Right cardiac atrium (tissue), 5 donors: ENCODE results near the gene ZNF18. TPM values are rescaled to one million over a fixed set of nuclear protein-coding genes. Genes with fewer than 3 reads are reported as not detected.
A peak's percentile ranks its signal among the peaks of the same experiment; 100 is the strongest.

Experiments
- ATAC-seq, 2 donors: fragments of 200-7000 bp; cut with Tn5 transposase; one replicate each; pipeline versions ENCODE4 v1.8.0 to v1.9.1; 2020; ENCODE audit warnings: moderate library complexity in 2 of 2, mild to moderate bottlenecking in 1 of 2
- DNase-seq, 3 donors: peaks; one replicate each; pipeline ENCODE4 v3.0.0-alpha.2; 2020
- H3K27ac ChIP-seq: one replicate; pipeline ENCODE4 v1.5.1; 2013; ENCODE audit warnings: mild to moderate bottlenecking, low read length, control low read depth, moderate library complexity
- H3K27me3 ChIP-seq: one replicate; pipeline ENCODE4 v1.6.1; 2013; ENCODE audit not compliant: control insufficient read depth, insufficient read depth
- H3K4me1 ChIP-seq: one replicate; pipeline ENCODE4 v1.6.1; 2013; ENCODE audit warnings: low read length; ENCODE audit not compliant: control insufficient read depth, insufficient read depth
- H3K4me3 ChIP-seq: one replicate; pipeline ENCODE4 v1.5.1; 2013; ENCODE audit warnings: low read length, control low read depth
- H3K9me3 ChIP-seq: one replicate; pipeline ENCODE4 v1.6.1; 2013; ENCODE audit warnings: low read length; ENCODE audit not compliant: control insufficient read depth
- WGBS: extraction: QIAGEN DNeasy Blood & Tissue Kit; methylation state at CpG from one replicate; pipeline ENCODE4 v1.1.7; 2013; 5-methylcytosine and 5-hydroxymethylcytosine counted together
- intact Hi-C, 4 donors: fragments of 100-400 bp; cut with DNase I; formaldehyde crosslinking; loops; one replicate each; pipeline versions ENCODE4 v1.11.0 to v1.14.0; 2022 to 2023
- long read RNA-seq, 4 donors: library from polyadenylated mRNA; unstranded; transcript quantifications; one replicate each; pipeline ENCODE4 v2.0.0, GENCODE V29; 2020 to 2021
- polyA plus RNA-seq: library from polyadenylated mRNA; stranded (reverse); fragments of 200-250 nt; gene quantifications from one replicate; pipeline ENCODE4 v1.2.3, GENCODE V29; 2013
- total RNA-seq, 4 donors: library from RNA; stranded (reverse); fragmentation: NEBNext Ultra II Directional; extraction: Animal tissue kit (Norgen Biotek cat#: 25700); gene quantifications; one replicate each; pipeline ENCODE4 v1.2.1, GENCODE V29; 2021
- donor health status: healthy with polysubstance abuse.
- donor health status: DM: no; HTN: yes; CAD: no.
- donor health status: DM: no; HTN: no; CAD: no.
- donor health status: DM: no; HTN: yes; CAD: no; lungs with severe emphysema.
- donor health status: DM: yes; HTN: yes; CAD: no.

ZNF18 gene
- total RNA-seq (1 to 10 TPM; 4.0 to 5.3 (median 4.6) TPM), polyA plus RNA-seq (3.5 TPM)
- long read RNA-seq, donor 1, transcript ZNF18-204 (7 exons, 2,330 nt), result major isoform, 5 of 18 reads
- long read RNA-seq, donor 1, partial matches to known transcripts, result 1 of 18 reads
- long read RNA-seq, donor 1, other reads (novel, unspliced or antisense), result 9 of 18 reads
- long read RNA-seq, donor 2, partial matches to known transcripts, result 1 of 11 reads
- long read RNA-seq, donor 2, other reads (novel, unspliced or antisense), result 4 of 11 reads
- long read RNA-seq, donor 3, transcript ZNF18-204 (7 exons, 2,330 nt), result major isoform, 8 of 22 reads
- long read RNA-seq, donor 3, partial matches to known transcripts, result 2 of 22 reads
- long read RNA-seq, donor 3, other reads (novel, unspliced or antisense), result 5 of 22 reads
- long read RNA-seq, donor 4, partial matches to known transcripts, result 0 of 1 reads
- long read RNA-seq, donor 4, other reads (novel, unspliced or antisense), result 0 of 1 reads

DNA sequence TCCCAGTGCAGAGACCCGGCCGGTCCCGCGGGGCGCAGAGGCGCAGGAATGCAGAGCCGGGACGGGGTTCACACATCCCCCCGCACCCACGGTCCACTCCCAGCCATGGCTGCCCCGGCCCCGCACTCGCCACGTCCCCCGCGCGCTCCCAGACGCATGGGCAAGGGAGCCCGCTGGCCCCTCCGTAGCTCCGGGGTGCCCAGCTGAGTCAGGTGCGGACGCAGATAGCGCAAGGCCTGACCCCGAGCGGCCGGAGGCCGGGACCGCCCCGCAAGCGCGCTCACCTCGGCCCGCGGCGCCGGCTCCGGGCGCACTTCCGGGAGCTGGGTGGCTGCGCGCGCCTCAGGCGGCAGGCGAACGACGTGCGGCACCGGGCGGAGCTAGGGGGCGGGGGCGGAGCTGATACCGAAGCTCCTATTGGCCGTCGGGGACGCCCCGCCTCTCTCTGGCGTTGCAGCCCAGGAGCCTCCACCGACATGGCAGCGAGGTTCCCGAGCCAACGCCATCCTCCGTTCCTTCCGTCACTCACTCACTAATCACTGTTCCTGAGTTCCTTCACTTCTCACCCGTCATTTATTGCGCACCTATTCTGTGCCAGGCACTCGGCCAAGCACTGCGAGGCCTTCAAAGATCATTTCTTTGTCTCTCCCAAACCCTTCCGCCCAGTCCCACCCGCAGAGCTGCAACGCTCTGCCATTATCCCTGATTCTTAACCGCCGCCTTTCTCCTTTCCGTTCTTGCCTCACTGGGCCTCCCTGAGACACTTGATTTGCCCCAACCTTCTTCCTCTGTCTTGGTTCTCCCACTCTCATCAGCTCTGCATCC, at the start of gene ZNF18:
Gene ZNF18 (minus strand): TSS at position 329 of the 825 bp plus-strand sequence. CDS start 4,646 bp downstream, outside the sequence.
- H3K9me3 ChIP-seq, result no peaks in the 10 kb centered on the region

DNA sequence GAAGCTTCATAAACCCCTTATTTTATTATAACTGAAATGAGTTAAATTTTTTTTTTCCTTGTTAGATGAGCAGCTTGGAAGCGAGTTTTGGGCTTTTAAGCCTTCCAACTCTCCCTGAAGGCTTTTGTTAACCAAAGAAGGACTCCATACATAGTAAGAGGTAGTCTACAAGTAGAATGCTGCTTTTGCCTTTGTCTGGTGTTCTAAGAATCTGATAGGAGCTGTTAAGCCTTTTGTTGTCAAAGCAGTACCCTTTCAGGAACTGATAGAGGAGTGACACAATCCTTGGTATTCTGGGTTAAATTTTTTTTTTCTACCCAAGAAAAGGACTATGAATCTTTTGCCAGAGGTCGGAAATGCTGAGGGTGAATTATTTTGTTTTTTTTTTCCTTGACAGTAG, 49.5 kb upstream of the ZNF18 start:
- DNase-seq, result no peak
- Histone ChIP-seq H3K4me3 (no peak overlapping the region), H3K9me3 (no peaks in the 10 kb centered on the region), H3K4me1 (peaks cover 3% of the 10 kb centered on the region), H3K27me3 (no peaks in the 10 kb centered on the region), H3K27ac (no peak overlapping the region)
- 61% methylated on average over 2 of the region's 2 CpGs for WGBS
- no peak for ATAC-seq
- intact Hi-C loops, result no loop called here

More for the DNA sequence above, at the start of gene ZNF18:
- peak within 1 kb of the TSS; percentile 72 for H3K27ac ChIP-seq
- no peaks in the 10 kb centered on the region for H3K27me3 ChIP-seq
- intact Hi-C loops, result no loop called here
- WGBS, result under 1% methylated on average over 74 of the region's 74 CpGs
- DNase-seq (peak; percentile 99 to 100 (median 99)), ATAC-seq (peak; percentile 99 to 100)
- no peaks in the 10 kb centered on the region for H3K4me1 ChIP-seq
- H3K4me3 ChIP-seq, result peak within 1 kb of the TSS; percentile 56

- H3K9me3 ChIP-seq, result no peaks in the 10 kb centered on the region
- 97% methylated on average over 6 of the region's 6 CpGs for WGBS
- H3K27ac ChIP-seq, result no peak overlapping the region
- DNase-seq, result no peak
- intact Hi-C loops, result no loop called here
- no peak for ATAC-seq
- peaks cover 3% of the 10 kb centered on the region for H3K4me1 ChIP-seq
- H3K4me3 ChIP-seq, result no peak overlapping the region
- H3K27me3 ChIP-seq, result no peaks in the 10 kb centered on the region
Measured at GRCh38 chr17:12043702-12044101, 46.4 kb upstream of the ZNF18 start.

- Histone ChIP-seq H3K9me3 (no peaks in the 10 kb centered on the region), H3K4me3 (no peak overlapping the region), H3K27me3 (no peaks in the 10 kb centered on the region), H3K4me1 (peaks cover 3% of the 10 kb centered on the region), H3K27ac (no peak overlapping the region)
- intact Hi-C loops, result no loop called here
- no peak for DNase-seq
- 74% methylated on average over 3 of the region's 3 CpGs for WGBS
- no peak for ATAC-seq
Measured at GRCh38 chr17:12041312-12041711, 44.0 kb upstream of the ZNF18 start.

DNA sequence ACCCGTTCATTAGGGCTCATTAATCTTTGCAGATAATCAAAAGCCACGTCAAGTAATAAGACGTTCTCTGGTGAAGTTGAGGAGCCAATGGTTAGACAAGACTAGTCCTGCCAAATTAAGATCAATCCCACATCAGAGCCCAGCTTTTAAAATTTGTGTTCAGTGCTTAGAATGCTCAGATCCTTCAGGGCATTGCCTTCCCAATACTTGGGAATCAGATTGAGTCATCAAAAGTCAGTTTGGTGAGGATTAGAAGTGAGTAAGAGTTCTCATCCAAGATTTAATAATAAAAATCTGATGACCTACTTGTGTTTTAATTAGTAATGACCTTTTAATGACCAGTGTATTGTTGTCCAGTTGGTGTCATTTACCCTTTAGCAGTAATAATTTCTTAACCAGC, 43.2 kb upstream of the ZNF18 start:
- ATAC-seq, result no peak
- Histone ChIP-seq H3K27me3 (no peaks in the 10 kb centered on the region), H3K27ac (no peak overlapping the region), H3K9me3 (no peaks in the 10 kb centered on the region), H3K4me1 (peaks cover 3% of the 10 kb centered on the region), H3K4me3 (no peak overlapping the region)
- DNase-seq, result no peak
- whole genome bisulfite sequencing, result 64% methylated on average over 3 of the region's 3 CpGs
- intact Hi-C loops, result no loop called here

DNA sequence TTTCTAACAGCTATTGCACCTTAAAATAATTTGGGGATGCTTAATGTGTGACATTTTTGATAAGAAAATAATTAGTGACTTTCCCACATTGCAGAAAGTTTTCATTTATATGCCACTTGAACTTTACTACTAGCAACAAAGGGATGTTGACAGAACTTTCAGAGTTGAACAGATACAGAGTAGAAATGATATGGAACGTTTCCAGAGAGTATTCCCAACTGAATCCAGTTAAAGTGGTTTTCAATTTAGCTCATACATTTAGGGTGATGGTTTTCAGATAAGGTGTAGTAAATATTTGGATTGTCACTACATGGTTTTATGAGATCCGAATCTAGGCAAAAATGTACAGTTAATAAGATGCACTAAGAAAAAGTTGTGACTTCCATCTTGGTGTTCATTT, 40.7 kb upstream of the ZNF18 start:
- Histone ChIP-seq H3K27me3 (no peaks in the 10 kb centered on the region), H3K27ac (no peak overlapping the region), H3K9me3 (no peaks in the 10 kb centered on the region), H3K4me1 (peaks cover 1% of the 10 kb centered on the region), H3K4me3 (no peak overlapping the region)
- DNase-seq (no peak), ATAC-seq (no peak)
- intact Hi-C loops, result no loop called here
- WGBS, result 24% methylated on average over 2 of the region's 2 CpGs

DNA sequence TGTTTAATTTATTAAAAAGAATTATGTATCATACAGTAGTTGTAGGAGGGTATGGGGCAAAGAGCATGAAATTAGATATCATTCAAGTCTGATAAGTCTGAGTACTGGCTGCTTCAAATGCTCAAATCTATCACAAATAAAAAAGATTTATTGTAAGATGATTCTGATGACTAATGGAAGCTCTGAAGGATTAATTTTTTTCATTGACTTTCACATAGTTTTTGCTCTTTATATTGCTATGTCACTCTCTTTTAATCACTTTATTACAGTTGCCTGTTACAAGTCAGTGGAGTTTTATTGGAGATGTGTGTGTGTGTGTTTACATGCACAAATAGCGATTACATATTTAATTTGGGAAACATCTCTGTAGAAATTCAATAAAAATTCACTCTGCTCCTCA, 38.4 kb upstream of the ZNF18 start:
- Histone ChIP-seq H3K4me3 (no peak overlapping the region), H3K27me3 (no peaks in the 10 kb centered on the region), H3K27ac (no peak overlapping the region), H3K9me3 (no peaks in the 10 kb centered on the region), H3K4me1 (peaks cover 2% of the 10 kb centered on the region)
- 92% methylated on average over 1 of the region's 1 CpG for WGBS
- DNase-seq (no peak), ATAC-seq (no peak)
- intact Hi-C loops, result no loop called here

- 97% methylated on average over 4 of the region's 4 CpGs for WGBS
- no peaks in the 10 kb centered on the region for H3K9me3 ChIP-seq
- H3K27ac ChIP-seq, result no peak overlapping the region
- intact Hi-C loops, result no loop called here
- H3K27me3 ChIP-seq, result no peaks in the 10 kb centered on the region
- no peak for ATAC-seq
- peaks cover 4% of the 10 kb centered on the region for H3K4me1 ChIP-seq
- no peak overlapping the region for H3K4me3 ChIP-seq
- no peak for DNase-seq
Measured at GRCh38 chr17:12034538-12034937, 37.3 kb upstream of the ZNF18 start.

DNA sequence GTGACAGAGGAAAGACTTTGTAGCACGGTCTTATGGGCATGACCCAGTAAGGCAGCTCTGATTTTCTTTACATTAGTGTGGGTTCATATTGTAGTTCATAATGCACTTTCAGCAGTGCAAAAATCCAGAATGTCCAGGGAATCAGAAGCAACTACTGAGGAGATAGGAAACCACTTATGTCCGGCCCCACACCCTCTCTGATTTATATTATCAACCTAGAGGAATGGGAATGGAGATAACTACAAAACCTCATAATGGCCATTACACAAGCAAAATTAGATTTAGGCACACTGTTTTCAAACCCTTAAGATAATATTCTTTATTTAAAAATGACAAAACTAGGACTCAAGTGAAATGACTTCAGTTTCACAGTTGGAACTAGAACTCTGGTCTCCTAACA, 31.3 kb upstream of the ZNF18 start:
- 75% methylated on average over 2 of the region's 2 CpGs for WGBS
- DNase-seq (no peak), ATAC-seq (no peak)
- intact Hi-C loops, result no loop called here
- Histone ChIP-seq H3K27ac (no peak overlapping the region), H3K4me3 (no peak overlapping the region), H3K9me3 (no peaks in the 10 kb centered on the region), H3K27me3 (no peaks in the 10 kb centered on the region), H3K4me1 (peaks cover 9% of the 10 kb centered on the region)

- peaks cover 9% of the 10 kb centered on the region for H3K4me1 ChIP-seq
Measured at GRCh38 chr17:12027658-12028057, 30.4 kb upstream of the ZNF18 start.

GRCh38 chr17:12024327-12024726, 27.1 kb upstream of the ZNF18 start:
- H3K27ac ChIP-seq, result no peak overlapping the region
- H3K9me3 ChIP-seq, result no peaks in the 10 kb centered on the region
- intact Hi-C loops, result no loop called here
- H3K4me1 ChIP-seq, result peaks cover 4% of the 10 kb centered on the region
- no peak overlapping the region for H3K4me3 ChIP-seq
- ATAC-seq (no peak), DNase-seq (no peak)
- WGBS, result 63% methylated on average over 1 of the region's 1 CpG
- no peaks in the 10 kb centered on the region for H3K27me3 ChIP-seq

More at GRCh38 chr17:12027658-12028057, 30.4 kb upstream of the ZNF18 start:
- Histone ChIP-seq H3K9me3 (no peaks in the 10 kb centered on the region), H3K27ac (no peak overlapping the region), H3K27me3 (no peaks in the 10 kb centered on the region), H3K4me3 (no peak overlapping the region)
- DNase-seq (no peak), ATAC-seq (no peak)
- intact Hi-C loops, result no loop called here
- WGBS, result 96% methylated on average over 1 of the region's 1 CpG
